Mesenchymal stem cell (in vitro differentiated cells and primary cell): Measurements from ENCODE around the gene CYREN.
"Not testable (repeated sequence)": the region's sequence is repeated elsewhere in the genome, so short reads cannot be mapped to it uniquely, and the experiment has no call there.

Experiments used
- DNase-seq: peaks from one replicate; pipeline ENCODE4 v3.0.0-alpha.2; 2013
- H2AFZ ChIP-seq: one replicate; pipeline ENCODE4 v1.6.1; 2013; ENCODE audit warnings: low read depth, mild to moderate bottlenecking, control low read depth, inconsistent platforms, low read length, moderate library complexity
- H2AK5ac ChIP-seq: 2 replicates; pipeline ENCODE4 v1.6.1; 2013; ENCODE audit warnings: low read length, moderate library complexity, mild to moderate bottlenecking, inconsistent platforms; ENCODE audit not compliant: severe bottlenecking
- H2BK120ac ChIP-seq: one replicate; pipeline ENCODE4 v1.6.1; 2013; ENCODE audit warnings: low read depth, mild to moderate bottlenecking, inconsistent platforms, low read length, moderate library complexity
- H2BK12ac ChIP-seq, 2 experiments: one replicate each; pipeline ENCODE4 v1.6.1; 2013; ENCODE audit warnings: inconsistent platforms in 2 of 2, low read length in 2 of 2, mild to moderate bottlenecking in 2 of 2, moderate library complexity in 2 of 2, control low read depth in 1 of 2
- H2BK15ac ChIP-seq: one replicate; pipeline ENCODE4 v1.6.1; 2013; ENCODE audit warnings: mild to moderate bottlenecking, low read depth, inconsistent platforms; ENCODE audit not compliant: poor library complexity, severe bottlenecking
- H2BK5ac ChIP-seq: 2 replicates; pipeline ENCODE4 v1.6.1; 2013; ENCODE audit warnings: low read depth, mild to moderate bottlenecking, low read length, control low read depth, inconsistent platforms; ENCODE audit not compliant: poor library complexity, severe bottlenecking
- H3K14ac ChIP-seq, 2 experiments: one replicate each; pipeline ENCODE4 v1.6.1; 2013; ENCODE audit warnings: inconsistent platforms in 2 of 2, low read length in 2 of 2, control low read depth in 1 of 2, mild to moderate bottlenecking in 1 of 2, moderate library complexity in 1 of 2
- H3K18ac ChIP-seq, 2 experiments: one replicate each; pipeline ENCODE4 v1.6.1; 2013; ENCODE audit warnings: inconsistent platforms in 2 of 2, low read length in 2 of 2, control low read depth in 1 of 2, low read depth in 1 of 2, mild to moderate bottlenecking in 1 of 2
- H3K23ac ChIP-seq, 2 experiments: one replicate each; pipeline ENCODE4 v1.6.1; 2013; ENCODE audit warnings: inconsistent platforms in 2 of 2, low read length in 2 of 2, mild to moderate bottlenecking in 2 of 2, moderate library complexity in 2 of 2, control low read depth in 1 of 2
- H3K27ac ChIP-seq: 2 replicates; pipeline ENCODE4 v1.5.1; 2013; ENCODE audit warnings: mild to moderate bottlenecking, moderate library complexity, low read length, control low read depth, inconsistent platforms; ENCODE audit not compliant: poor library complexity, severe bottlenecking
- H3K27me3 ChIP-seq, 2 experiments: 2 replicates each; pipeline versions ENCODE4 v1.6.1 to v1.7.0; 2013; ENCODE audit warnings: low read length in 2 of 2, mild to moderate bottlenecking in 2 of 2, moderate library complexity in 2 of 2, control low read depth in 1 of 2, inconsistent platforms in 1 of 2; ENCODE audit not compliant: control insufficient read depth in 1 of 2, insufficient read depth in 1 of 2
- H3K36me3 ChIP-seq, 2 experiments: 2 replicates each; pipeline versions ENCODE4 v1.6.1 to v1.7.0; 2013; ENCODE audit warnings: low read length in 2 of 2, control low read depth in 1 of 2, inconsistent platforms in 1 of 2, low read depth in 1 of 2, mild to moderate bottlenecking in 1 of 2; ENCODE audit not compliant: insufficient read depth in 2 of 2, control insufficient read depth in 1 of 2
- H3K4ac ChIP-seq, 2 experiments: one replicate each; pipeline ENCODE4 v1.6.1; 2013; ENCODE audit warnings: inconsistent platforms in 2 of 2, low read length in 2 of 2, mild to moderate bottlenecking in 2 of 2, moderate library complexity in 2 of 2, control low read depth in 1 of 2, low read depth in 1 of 2
- H3K4me1 ChIP-seq: 2 replicates; pipeline ENCODE4 v1.6.1; 2013; ENCODE audit warnings: low read depth, low read length, control low read depth; ENCODE audit not compliant: control insufficient read depth, insufficient read depth
- H3K4me2 ChIP-seq: 2 replicates; pipeline ENCODE4 v1.6.1; 2013; ENCODE audit warnings: low read length, mild to moderate bottlenecking, inconsistent platforms; ENCODE audit not compliant: poor library complexity, severe bottlenecking
- H3K4me3 ChIP-seq, 2 experiments: 2 replicates each; pipeline versions ENCODE4 v1.5.1 to v1.7.0; 2013; ENCODE audit warnings: low read length in 2 of 2, mild to moderate bottlenecking in 2 of 2, control low read depth in 1 of 2, low read depth in 1 of 2; ENCODE audit not compliant: insufficient read depth in 1 of 2
- H3K79me1 ChIP-seq: replicated peaks from 2 replicates; pipeline ENCODE4 v1.6.1; 2013; ENCODE audit warnings: mild to moderate bottlenecking, control low read depth, low read length, inconsistent platforms; ENCODE audit not compliant: poor library complexity, severe bottlenecking
- H3K9ac ChIP-seq: 2 replicates; pipeline ENCODE4 v1.7.0; 2013; ENCODE audit warnings: mild to moderate bottlenecking, low read length, moderate library complexity
- H3K9me3 ChIP-seq: 2 replicates; pipeline ENCODE4 v1.7.0; 2013; ENCODE audit warnings: mild to moderate bottlenecking, low read length; ENCODE audit not compliant: control insufficient read depth
- H4K8ac ChIP-seq: one replicate; pipeline ENCODE4 v1.6.1; 2013; ENCODE audit warnings: inconsistent platforms, mild to moderate bottlenecking, low read length, moderate library complexity
- H4K91ac ChIP-seq: one replicate; pipeline ENCODE4 v1.6.1; 2013; ENCODE audit warnings: mild to moderate bottlenecking, low read length, inconsistent platforms
- WGBS: methylation state at CpG from one replicate; pipeline ENCODE4 v1.1.7; 2013; ENCODE audit warnings: mixed read lengths; 5-methylcytosine and 5-hydroxymethylcytosine counted together

CYREN gene

DNA sequence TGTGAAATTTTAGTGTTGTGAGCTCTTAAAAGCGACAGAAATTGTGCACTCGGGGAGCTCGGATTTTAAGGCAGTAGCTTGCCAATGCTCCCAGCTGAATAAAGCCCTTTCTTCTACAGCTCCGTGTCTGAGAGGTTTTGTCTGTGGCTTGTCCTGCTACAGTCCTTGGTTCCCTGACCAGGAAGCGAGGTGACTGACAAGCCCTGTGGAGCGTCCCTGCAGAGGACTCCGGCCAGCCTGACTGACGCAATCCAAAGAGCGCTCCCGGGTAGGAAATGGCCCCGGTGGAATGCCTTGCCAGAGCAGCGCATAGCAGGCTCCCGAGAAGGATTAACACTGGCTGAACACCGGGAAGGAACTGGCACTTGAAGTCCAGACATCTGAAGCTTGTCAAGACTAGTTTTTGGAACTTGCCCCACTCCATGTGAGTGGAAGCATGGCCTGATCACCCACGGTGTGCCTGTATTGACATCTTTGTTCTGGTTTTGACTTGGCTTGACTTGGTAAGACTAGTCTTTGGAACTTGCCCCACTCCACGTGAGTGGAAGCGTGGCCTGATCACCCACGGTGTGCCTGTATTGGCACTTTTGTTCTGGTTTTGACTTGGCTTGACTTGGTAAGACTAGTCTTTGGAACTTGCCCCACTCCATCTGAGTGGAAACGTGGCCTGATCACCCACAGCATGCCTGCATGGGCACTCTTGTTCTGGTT is 1.2 kb upstream of the CYREN start:
- not testable (repeated sequence) for DNase-seq, H2AFZ ChIP-seq, H3K27me3 ChIP-seq, H4K91ac ChIP-seq, H3K9me3 ChIP-seq, H3K14ac ChIP-seq, H3K23ac ChIP-seq, H3K18ac ChIP-seq, H2BK120ac ChIP-seq
- peak overlapping the region; percentile 97 for H2AK5ac ChIP-seq
- WGBS, result 92% methylated on average over 19 of the region's 19 CpGs
- peak overlapping the region; percentile 96 for H3K9ac ChIP-seq
- peak overlapping the region in 1 of 2 experiments; percentile 38 for H3K4me3 ChIP-seq
- peaks cover 29% of the 10 kb centered on the region for H3K4me1 ChIP-seq
- peak overlapping the region in 1 of 2 experiments; percentile 42 for H2BK12ac ChIP-seq
- peaks cover 12% of the 10 kb centered on the region for H3K79me1 ChIP-seq
- H2BK5ac ChIP-seq, result peak overlapping the region; percentile 92
- H4K8ac ChIP-seq, result peak overlapping the region; percentile 38
- H2BK15ac ChIP-seq, result peak overlapping the region; percentile 12
- H3K27ac ChIP-seq, result peak overlapping the region; percentile 100
- H3K4ac ChIP-seq, result peak overlapping the region in 1 of 2 experiments; percentile 50
- peaks cover 22 to 32% of the 10 kb centered on the region in 2 experiments for H3K36me3 ChIP-seq
- peak overlapping the region; percentile 68 for H3K4me2 ChIP-seq

DNA sequence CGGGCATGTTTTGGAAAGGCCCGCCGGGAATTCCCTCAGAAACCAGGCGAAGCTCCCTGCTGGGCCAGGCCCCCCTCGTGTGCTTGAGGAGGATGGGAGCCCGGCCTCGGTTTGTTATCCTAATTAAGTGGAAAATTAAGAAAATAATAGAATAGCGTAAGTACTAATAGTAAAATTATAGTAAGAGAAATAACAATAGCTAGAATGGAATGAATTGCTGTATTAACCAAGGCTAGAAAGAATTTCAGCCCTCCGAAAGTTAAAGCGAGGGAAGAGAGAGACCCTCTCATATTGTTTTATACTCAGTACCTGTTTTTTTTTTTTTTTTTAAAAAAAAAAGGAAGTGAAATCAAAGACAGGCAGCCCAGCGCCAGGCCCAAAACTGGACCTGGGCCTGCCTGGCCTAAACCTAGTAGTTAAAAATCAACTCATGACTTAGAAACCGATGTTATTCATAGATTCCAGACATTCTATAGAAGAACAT is 533 bp upstream of the CYREN start:
- Histone ChIP-seq H3K4me2 (peak overlapping the region; percentile 63), H2BK15ac (peak overlapping the region; percentile 89), H2BK5ac (peak overlapping the region; percentile 96), H3K4me1 (peaks cover 28% of the 10 kb centered on the region), H3K36me3 (peaks cover 29 to 32% of the 10 kb centered on the region in 2 experiments), H3K79me1 (peaks cover 12% of the 10 kb centered on the region), H3K9ac (peak overlapping the region; percentile 96), H3K18ac (peak overlapping the region in 1 of 2 experiments; percentile 30), H3K4me3 (peak overlapping the region; percentile 87 to 91), H3K27ac (peak overlapping the region; percentile 100)
- H3K14ac ChIP-seq, H2AK5ac ChIP-seq, H2BK12ac ChIP-seq, DNase-seq, H4K91ac ChIP-seq, H2AFZ ChIP-seq, H3K27me3 ChIP-seq, H3K4ac ChIP-seq, H3K9me3 ChIP-seq, H4K8ac ChIP-seq, H2BK120ac ChIP-seq, H3K23ac ChIP-seq: not testable (repeated sequence)
- WGBS, result no CpG with 5 or more reads among the region's 12 CpGs

DNA sequence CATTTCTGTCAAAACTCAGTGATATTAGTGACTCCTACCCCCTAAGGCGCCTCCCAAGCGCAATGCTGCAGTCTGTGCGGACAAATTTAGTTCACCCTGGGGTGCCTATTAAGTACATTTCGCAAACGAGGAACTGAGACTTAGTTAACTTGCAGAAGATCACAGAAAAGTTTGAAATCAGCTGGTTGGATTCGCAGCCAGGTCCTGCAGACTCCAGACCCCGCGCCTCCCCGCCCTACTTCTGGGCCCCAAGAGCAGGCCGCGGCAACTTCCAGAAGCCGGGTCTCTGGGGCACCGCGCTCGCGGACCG is 588 bp downstream of the CYREN start:
- no peak for DNase-seq
- Histone ChIP-seq H3K9ac (peak overlapping the region; percentile 96), H3K4me1 (peaks cover 28% of the 10 kb centered on the region), H3K23ac (peak overlapping the region in 1 of 2 experiments; percentile 47), H4K91ac (peak overlapping the region; percentile 97), H2AK5ac (peak overlapping the region; percentile 92), H3K9me3 (no peaks in the 10 kb centered on the region), H3K27ac (peak overlapping the region; percentile 99), H3K4me3 (peak overlapping the region; percentile 87 to 91), H2BK12ac (peak overlapping the region in 1 of 2 experiments; percentile 76), H3K4me2 (peak overlapping the region; percentile 87), H3K4ac (peak overlapping the region; percentile 47 to 97), H2BK120ac (peak overlapping the region; percentile 89), H2BK5ac (peak overlapping the region; percentile 99), H4K8ac (peak overlapping the region; percentile 83), H3K27me3 (no peaks in the 10 kb centered on the region), H3K79me1 (peaks cover 18% of the 10 kb centered on the region), H3K18ac (peak overlapping the region; percentile 91 to 98), H2BK15ac (peak overlapping the region; percentile 98), H2AFZ (peak overlapping the region; percentile 90), H3K36me3 (peaks cover 39 to 41% of the 10 kb centered on the region in 2 experiments), H3K14ac (no peak overlapping the region)
- WGBS, result 2% methylated on average over 17 of the region's 17 CpGs

DNA sequence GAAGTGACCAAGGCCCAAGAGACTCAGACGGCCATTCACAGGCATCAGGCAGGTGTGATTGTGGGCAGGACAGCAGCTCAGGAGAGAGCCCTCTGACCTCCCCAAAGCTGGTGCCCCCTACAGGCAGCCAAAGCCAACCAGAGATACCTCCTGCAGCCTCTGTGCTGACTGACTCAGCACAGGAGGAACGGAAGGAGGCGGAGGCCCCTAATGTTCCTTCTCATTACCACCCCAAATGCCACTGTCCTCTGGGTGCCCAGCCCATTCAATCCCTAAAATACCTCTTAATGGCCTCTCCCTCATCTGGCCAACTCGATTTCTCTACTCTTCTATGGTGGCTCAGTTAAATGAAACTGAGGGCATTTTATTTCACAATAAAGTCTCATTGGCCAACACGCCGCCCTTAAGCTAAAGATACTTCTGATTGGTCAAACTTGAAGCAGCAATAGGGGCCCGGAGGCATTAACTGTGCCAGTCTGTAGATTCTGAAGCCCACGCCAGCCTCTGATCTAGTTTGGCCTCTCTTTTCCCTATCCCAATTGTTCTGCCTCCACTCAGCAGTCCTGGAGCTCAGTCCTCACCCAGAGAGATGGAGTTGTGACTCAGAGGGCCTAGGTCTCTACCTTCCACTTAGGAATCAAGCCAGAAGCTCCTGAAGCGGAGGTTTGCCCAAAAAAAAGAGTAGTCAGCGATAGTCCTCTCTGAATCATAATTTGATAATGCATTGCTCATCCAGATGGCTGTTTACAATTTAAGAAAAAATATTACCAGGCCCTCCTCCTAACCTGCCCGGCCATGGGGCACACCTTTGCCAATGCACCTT is 1.2 kb downstream of the CYREN start:
- Histone ChIP-seq H2AFZ (peak overlapping the region; percentile 90), H3K4ac (peak overlapping the region; percentile 47 to 97), H3K23ac (no peak overlapping the region), H3K4me3 (peak overlapping the region; percentile 87 to 91), H2BK5ac (peak overlapping the region; percentile 99), H3K9ac (peak overlapping the region; percentile 96), H3K9me3 (no peaks in the 10 kb centered on the region), H3K36me3 (peaks cover 42 to 47% of the 10 kb centered on the region in 2 experiments), H3K79me1 (peaks cover 22% of the 10 kb centered on the region), H4K91ac (no peak overlapping the region), H3K4me2 (peak overlapping the region; percentile 87), H2BK15ac (no peak overlapping the region), H3K18ac (peak overlapping the region; percentile 46 to 91), H3K4me1 (peaks cover 28% of the 10 kb centered on the region), H3K27ac (peak overlapping the region; percentile 99), H2AK5ac (peak overlapping the region; percentile 92), H2BK12ac (peak overlapping the region; percentile 44 to 76), H4K8ac (peak overlapping the region; percentile 83), H2BK120ac (no peak overlapping the region), H3K14ac (no peak overlapping the region), H3K27me3 (no peaks in the 10 kb centered on the region)
- 72% methylated on average over 9 of the region's 11 CpGs for WGBS
- DNase-seq, result peak; percentile 41
